ENCODE measurements around the gene NCOA4. TPM values are rescaled to one million over a fixed set of nuclear protein-coding genes. Genes with fewer than 3 reads are reported as not detected.
A peak's percentile ranks its signal among the peaks of the same experiment; 100 is the strongest.

NCOA4 gene
- total RNA-seq, 1 donor from 2014 or later, result 191 TPM

DNA sequence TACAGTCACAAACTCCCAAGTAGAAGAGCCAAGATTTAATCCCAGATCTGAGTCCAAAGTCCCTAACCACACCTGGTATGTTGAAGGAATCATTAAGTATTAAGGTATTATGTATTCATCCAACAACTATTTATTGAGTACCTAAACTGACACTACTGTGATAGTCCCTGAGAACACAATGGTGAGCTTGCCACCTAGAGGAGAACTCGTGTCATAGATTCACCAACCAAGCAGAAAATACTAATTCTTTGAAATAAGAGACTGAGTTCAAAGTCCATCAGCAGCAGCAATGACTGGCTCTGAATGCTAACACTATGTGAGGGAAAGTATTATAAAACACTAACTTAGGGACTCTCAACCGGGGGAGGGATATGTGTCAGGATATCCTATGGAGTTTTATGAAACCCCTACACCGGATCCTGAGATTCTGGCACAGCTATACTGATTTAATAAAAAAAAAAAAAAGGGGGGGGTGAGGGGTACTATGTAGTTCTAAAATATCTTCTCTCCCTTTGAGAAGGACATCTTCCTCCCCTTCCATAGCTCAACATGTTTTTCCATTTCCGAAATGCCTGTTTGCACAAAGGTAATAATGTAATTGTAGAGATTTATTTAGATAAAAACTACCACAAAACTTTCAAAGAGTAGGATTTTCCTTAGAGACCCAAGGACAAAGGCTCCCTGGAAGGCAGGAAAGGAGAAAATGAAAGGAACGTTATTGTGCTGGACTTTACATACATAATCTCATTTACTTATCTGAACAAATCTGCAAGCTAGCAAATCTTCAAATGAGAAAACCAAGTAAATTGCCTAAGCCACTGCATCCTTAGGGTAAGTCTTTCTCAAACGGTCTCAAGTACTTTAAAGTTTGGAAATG, 1.6 kb downstream of the NCOA4 start:
- Mint-ChIP-seq H3K36me3 (ENCODE audit: low read depth, unreplicated experiment) (no peaks in the 10 kb centered on the region), H3K27ac (ENCODE audit: unreplicated experiment) (peak overlapping the region; percentile 92)
- DNase-seq (ENCODE audit: low spot score), result no peak

DNA sequence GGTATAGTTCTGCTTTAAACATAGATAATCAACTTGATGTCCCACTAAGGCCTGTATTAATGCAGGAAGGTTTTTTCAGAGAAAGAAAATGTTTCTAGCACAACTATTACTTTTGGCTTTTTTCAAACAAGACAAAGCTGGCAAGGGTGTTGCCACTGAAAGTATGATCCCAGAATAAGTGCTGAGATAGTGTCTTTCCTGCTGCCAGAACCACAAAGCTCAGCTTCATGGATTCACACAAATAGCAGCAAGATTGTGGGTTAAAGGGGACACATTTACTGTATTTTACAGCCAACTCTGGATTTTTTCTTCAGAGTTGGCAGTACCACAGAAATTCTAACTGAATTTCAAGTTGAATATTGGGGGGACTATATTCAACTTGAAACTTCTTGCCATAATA, 4.3 kb downstream of the NCOA4 start:
- no peak for DNase-seq (ENCODE audit: low spot score)
- H3K4me3 Mint-ChIP-seq (ENCODE audit: unreplicated experiment), result no peak overlapping the region
- peaks cover 2% of the 10 kb centered on the region for H3K27me3 Mint-ChIP-seq (ENCODE audit: unreplicated experiment)
- H3K9me3 Mint-ChIP-seq (ENCODE audit: unreplicated experiment), result no peaks in the 10 kb centered on the region
- no peak overlapping the region for H3K27ac Mint-ChIP-seq (ENCODE audit: unreplicated experiment)
- no peaks in the 10 kb centered on the region for H3K36me3 Mint-ChIP-seq (ENCODE audit: low read depth, unreplicated experiment)
- H3K4me1 Mint-ChIP-seq (ENCODE audit: unreplicated experiment), result peaks cover 45% of the 10 kb centered on the region
- TF ChIP-seq, protein P1, sequence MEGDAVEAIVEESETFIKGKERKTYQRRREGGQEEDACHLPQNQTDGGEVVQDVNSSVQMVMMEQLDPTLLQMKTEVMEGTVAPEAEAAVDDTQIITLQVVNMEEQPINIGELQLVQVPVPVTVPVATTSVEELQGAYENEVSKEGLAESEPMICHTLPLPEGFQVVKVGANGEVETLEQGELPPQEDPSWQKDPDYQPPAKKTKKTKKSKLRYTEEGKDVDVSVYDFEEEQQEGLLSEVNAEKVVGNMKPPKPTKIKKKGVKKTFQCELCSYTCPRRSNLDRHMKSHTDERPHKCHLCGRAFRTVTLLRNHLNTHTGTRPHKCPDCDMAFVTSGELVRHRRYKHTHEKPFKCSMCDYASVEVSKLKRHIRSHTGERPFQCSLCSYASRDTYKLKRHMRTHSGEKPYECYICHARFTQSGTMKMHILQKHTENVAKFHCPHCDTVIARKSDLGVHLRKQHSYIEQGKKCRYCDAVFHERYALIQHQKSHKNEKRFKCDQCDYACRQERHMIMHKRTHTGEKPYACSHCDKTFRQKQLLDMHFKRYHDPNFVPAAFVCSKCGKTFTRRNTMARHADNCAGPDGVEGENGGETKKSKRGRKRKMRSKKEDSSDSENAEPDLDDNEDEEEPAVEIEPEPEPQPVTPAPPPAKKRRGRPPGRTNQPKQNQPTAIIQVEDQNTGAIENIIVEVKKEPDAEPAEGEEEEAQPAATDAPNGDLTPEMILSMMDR (IDR thresholded peaks at IDR 0.05; ENCODE audit: unreplicated experiment), result no peak

More for the DNA sequence above, 1.6 kb downstream of the NCOA4 start:
- H3K27me3 Mint-ChIP-seq (ENCODE audit: unreplicated experiment), result peaks cover 2% of the 10 kb centered on the region
- no peaks in the 10 kb centered on the region for H3K9me3 Mint-ChIP-seq (ENCODE audit: unreplicated experiment)
- TF ChIP-seq, protein P1 (IDR thresholded peaks at IDR 0.05; ENCODE audit: unreplicated experiment), result peak; percentile 65
- H3K4me3 Mint-ChIP-seq (ENCODE audit: unreplicated experiment), result peak overlapping the region; percentile 94
- peaks cover 56% of the 10 kb centered on the region for H3K4me1 Mint-ChIP-seq (ENCODE audit: unreplicated experiment)

DNA sequence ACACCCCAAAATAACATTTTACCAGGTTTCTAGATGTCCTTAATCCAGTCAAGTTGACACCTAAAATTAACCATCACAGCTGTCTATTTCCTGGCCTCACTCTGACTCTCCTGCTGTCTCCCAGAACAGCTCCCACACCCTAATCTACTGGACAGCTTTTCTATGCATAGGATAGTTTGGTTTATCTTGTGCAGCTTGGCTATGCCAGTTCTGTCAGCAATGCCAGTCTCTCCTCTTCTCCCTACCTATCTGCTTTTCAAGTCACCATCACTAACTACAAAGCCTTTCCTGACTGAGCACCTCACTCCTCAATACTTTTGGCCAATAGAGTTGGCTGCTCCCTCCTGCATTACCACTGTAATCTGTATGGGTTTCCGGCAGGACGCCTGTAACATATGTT, 5.0 kb downstream of the NCOA4 start:
- no peaks in the 10 kb centered on the region for H3K9me3 Mint-ChIP-seq (ENCODE audit: unreplicated experiment)
- peak overlapping the region; percentile 32 for H3K27ac Mint-ChIP-seq (ENCODE audit: unreplicated experiment)

DNA sequence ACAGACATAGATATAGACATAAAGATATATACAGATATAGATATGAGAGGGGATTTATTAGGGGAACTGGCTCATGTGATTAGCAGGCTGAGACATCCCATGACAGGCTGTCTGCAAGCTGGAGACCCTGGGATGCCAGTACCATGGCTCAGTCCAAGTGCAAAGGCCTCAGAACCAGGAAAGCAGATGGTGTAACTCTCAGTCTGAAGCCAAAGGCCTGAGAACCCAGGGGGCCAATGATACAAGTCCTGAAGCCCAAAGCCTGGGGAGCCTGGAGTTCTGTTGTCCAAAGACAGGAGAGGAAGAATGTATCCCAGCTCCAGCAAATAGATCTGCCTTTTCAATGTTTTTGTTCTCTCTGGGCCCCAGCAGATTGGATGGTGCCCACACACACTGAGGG, 5.5 kb downstream of the NCOA4 start:
- TF ChIP-seq, protein P1 (IDR thresholded peaks at IDR 0.05; ENCODE audit: unreplicated experiment), result no peak
- no peak for DNase-seq (ENCODE audit: low spot score)
- Mint-ChIP-seq H3K4me3 (ENCODE audit: unreplicated experiment) (no peak overlapping the region), H3K4me1 (ENCODE audit: unreplicated experiment) (peaks cover 50% of the 10 kb centered on the region), H3K27me3 (ENCODE audit: unreplicated experiment) (no peaks in the 10 kb centered on the region), H3K9me3 (ENCODE audit: unreplicated experiment) (no peaks in the 10 kb centered on the region), H3K27ac (ENCODE audit: unreplicated experiment) (no peak overlapping the region), H3K36me3 (ENCODE audit: low read depth, unreplicated experiment) (no peaks in the 10 kb centered on the region)

More for the DNA sequence above, 5.0 kb downstream of the NCOA4 start:
- TF ChIP-seq, protein P1 (IDR thresholded peaks at IDR 0.05; ENCODE audit: unreplicated experiment), result no peak
- Mint-ChIP-seq H3K27me3 (ENCODE audit: unreplicated experiment) (peaks cover under 1% of the 10 kb centered on the region), H3K4me1 (ENCODE audit: unreplicated experiment) (peaks cover 46% of the 10 kb centered on the region), H3K36me3 (ENCODE audit: low read depth, unreplicated experiment) (no peaks in the 10 kb centered on the region), H3K4me3 (ENCODE audit: unreplicated experiment) (no peak overlapping the region)
- no peak for DNase-seq (ENCODE audit: low spot score)

Measured in endothelial cell (in vitro differentiated cells).